Keratinocyte (primary cell): Measurements from ENCODE around the gene IL4R. TPM values are rescaled to one million over a fixed set of nuclear protein-coding genes. Genes with fewer than 3 reads are reported as not detected.

ENCODE experiments used
- DNase-seq: peaks from one replicate; pipeline ENCODE4 v3.0.0-alpha.2; 2011; ENCODE audit warnings: low read depth, missing footprints, low spot score
- FAIRE-seq: peaks from 2 replicates; lab custom pipeline; 2011; peaks lifted over from hg19 to GRCh38; lab: Jason Lieb, UNC
- H2AFZ ChIP-seq: 2 replicates; pipeline ENCODE4 v1.6.0; 2012; ENCODE audit warnings: low read length, control low read depth, inconsistent platforms; ENCODE audit not compliant: control insufficient read depth
- H3K27ac ChIP-seq: 2 replicates; pipeline ENCODE4 v1.5.1; 2011; ENCODE audit warnings: low read length; ENCODE audit not compliant: control insufficient read depth, insufficient read depth
- H3K27me3 ChIP-seq: 3 replicates; pipeline ENCODE4 v1.6.0; 2011; ENCODE audit warnings: low read length; ENCODE audit not compliant: control insufficient read depth, insufficient read depth; ENCODE audit errors: extremely low read depth
- H3K36me3 ChIP-seq, 2 experiments: 2 replicates in 1 of 2; 3 replicates in 1 of 2; pipeline ENCODE4 v1.5.1; 2011; ENCODE audit warnings: low read length in 2 of 2, mild to moderate bottlenecking in 1 of 2; ENCODE audit not compliant: control insufficient read depth in 2 of 2, insufficient read depth in 2 of 2; ENCODE audit errors: extremely low read depth in 1 of 2
- H3K4me1 ChIP-seq: 3 replicates; pipeline ENCODE4 v1.5.1; 2011; ENCODE audit warnings: low read length; ENCODE audit not compliant: control insufficient read depth, insufficient read depth; ENCODE audit errors: extremely low read depth
- H3K4me2 ChIP-seq: 3 replicates; pipeline ENCODE4 v1.6.0; 2011; ENCODE audit warnings: low read depth, low read length; ENCODE audit not compliant: control insufficient read depth, insufficient read depth; ENCODE audit errors: extremely low read depth
- H3K4me3 ChIP-seq, 3 experiments: fragments of 200-600 bp in 1 of 3; sonication (generic) in 1 of 3; 2 replicates in 2 of 3; 3 replicates in 1 of 3; pipeline ENCODE4 v1.5.1; 2011 to 2016; ENCODE audit warnings: low read length in 3 of 3, mild to moderate bottlenecking in 3 of 3, control low read depth in 2 of 3, inconsistent platforms in 1 of 3, low read depth in 1 of 3, mixed read lengths in 1 of 3, mixed run types in 1 of 3, moderate library complexity in 1 of 3; ENCODE audit not compliant: control insufficient read depth in 2 of 3, insufficient read depth in 2 of 3; ENCODE audit errors: extremely low read depth in 1 of 3
- H3K79me2 ChIP-seq: 2 replicates; pipeline ENCODE4 v1.6.0; 2012; ENCODE audit warnings: low read length; ENCODE audit not compliant: control insufficient read depth, insufficient read depth
- H3K9ac ChIP-seq: 3 replicates; pipeline ENCODE4 v1.6.0; 2011; ENCODE audit warnings: low read length; ENCODE audit not compliant: control insufficient read depth, insufficient read depth; ENCODE audit errors: extremely low read depth
- H3K9me1 ChIP-seq: 3 replicates; pipeline ENCODE4 v1.6.0; 2011; ENCODE audit warnings: low read length; ENCODE audit not compliant: control insufficient read depth, insufficient read depth; ENCODE audit errors: extremely low read depth
- H3K9me3 ChIP-seq: 2 replicates; pipeline ENCODE4 v1.5.1; 2012; ENCODE audit warnings: low read depth, low read length; ENCODE audit not compliant: control insufficient read depth
- H4K20me1 ChIP-seq: 3 replicates; pipeline ENCODE4 v1.6.0; 2011; ENCODE audit warnings: low read length; ENCODE audit not compliant: control insufficient read depth, insufficient read depth; ENCODE audit errors: extremely low read depth
- EZH2 ChIP-seq: IDR thresholded peaks from one replicate; pipeline ENCODE4 v1.6.1; 2012; ENCODE audit warnings: inconsistent platforms, mild to moderate bottlenecking, low read length, moderate library complexity
- dilution Hi-C: fragments of 300-500 bp; cut with MboI; formaldehyde crosslinking; loops from one replicate; pipeline ENCODE4 v1.7.0; 2020; ENCODE audit warnings: low sequenced_read_pairs; ENCODE audit not compliant: extremely low pct_ligation_motif_present
- polyA plus RNA-seq, 5 experiments: library from polyadenylated mRNA; depleted of rRNA in 3 of 5; stranded (reverse) in 3 of 5; stranded (forward) in 1 of 5; unstranded in 1 of 5; fragments of >200 nt; gene quantifications; 1 replicate in 1 of 5; 2 replicates in 3 of 5; 3 replicates in 1 of 5; pipeline versions ENCODE4 v1.2.1 to v1.2.3, GENCODE V29; 2011 to 2012; ENCODE audit warnings: missing spikeins in 2 of 5, low read depth in 1 of 5, low replicate concordance in 1 of 5
- TF ChIP-seq, protein P1 (sequence below), 3 experiments: IDR thresholded peaks in 1 of 3; conservative IDR thresholded peaks in 1 of 3; optimal IDR thresholded peaks in 1 of 3; 2 replicates in 2 of 3; 3 replicates in 1 of 3; pipeline versions ENCODE3 to v1.5.1; 2011; ENCODE audit warnings: low read length in 3 of 3, mild to moderate bottlenecking in 3 of 3, moderate library complexity in 2 of 3, control low read depth in 1 of 3, inconsistent platforms in 1 of 3; ENCODE audit not compliant: insufficient read depth in 2 of 3; ENCODE audit errors: extremely low read depth in 1 of 3

IL4R gene
- polyA plus RNA-seq, 1 donor (not counting 4 experiments of a cell fraction or from before 2014, with no cell fraction given), result 60.5 TPM

DNA sequence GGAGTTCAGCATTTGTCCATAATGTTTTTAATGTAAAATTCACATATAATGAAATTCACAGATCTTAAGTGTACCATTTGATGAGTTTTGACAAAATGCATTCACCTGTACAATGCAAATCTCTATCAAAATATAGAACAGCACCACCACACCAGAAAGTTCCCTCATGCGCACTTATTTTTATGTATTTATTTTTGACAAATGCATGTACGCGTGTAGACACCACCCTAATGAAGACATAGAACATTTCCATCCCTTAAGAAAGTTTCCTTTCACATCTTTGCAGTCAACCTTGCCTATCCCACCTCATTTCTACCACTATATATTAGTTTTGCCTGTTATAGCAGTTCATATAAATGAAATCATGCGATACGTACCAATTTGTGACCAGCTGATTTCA lies 15.6 kb upstream of the IL4R start:
- TF ChIP-seq, protein P1, sequence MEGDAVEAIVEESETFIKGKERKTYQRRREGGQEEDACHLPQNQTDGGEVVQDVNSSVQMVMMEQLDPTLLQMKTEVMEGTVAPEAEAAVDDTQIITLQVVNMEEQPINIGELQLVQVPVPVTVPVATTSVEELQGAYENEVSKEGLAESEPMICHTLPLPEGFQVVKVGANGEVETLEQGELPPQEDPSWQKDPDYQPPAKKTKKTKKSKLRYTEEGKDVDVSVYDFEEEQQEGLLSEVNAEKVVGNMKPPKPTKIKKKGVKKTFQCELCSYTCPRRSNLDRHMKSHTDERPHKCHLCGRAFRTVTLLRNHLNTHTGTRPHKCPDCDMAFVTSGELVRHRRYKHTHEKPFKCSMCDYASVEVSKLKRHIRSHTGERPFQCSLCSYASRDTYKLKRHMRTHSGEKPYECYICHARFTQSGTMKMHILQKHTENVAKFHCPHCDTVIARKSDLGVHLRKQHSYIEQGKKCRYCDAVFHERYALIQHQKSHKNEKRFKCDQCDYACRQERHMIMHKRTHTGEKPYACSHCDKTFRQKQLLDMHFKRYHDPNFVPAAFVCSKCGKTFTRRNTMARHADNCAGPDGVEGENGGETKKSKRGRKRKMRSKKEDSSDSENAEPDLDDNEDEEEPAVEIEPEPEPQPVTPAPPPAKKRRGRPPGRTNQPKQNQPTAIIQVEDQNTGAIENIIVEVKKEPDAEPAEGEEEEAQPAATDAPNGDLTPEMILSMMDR (optimal IDR thresholded peaks at IDR 0.05 in 1 of 3, IDR thresholded peaks at IDR 0.05 in 1 of 3, conservative IDR thresholded peaks at IDR 0.05 in 1 of 3; ENCODE audit: extremely low read depth in 1 of 3, insufficient read depth in 2 of 3, low read length in 3 of 3), result no peak
- no peak for TF ChIP-seq EZH2
- no peak overlapping the region for H3K27ac ChIP-seq
- H3K4me2 ChIP-seq, result no peak overlapping the region
- H3K4me1 ChIP-seq, result no peaks in the 10 kb centered on the region
- H3K9ac ChIP-seq, result no peak overlapping the region
- FAIRE-seq (no peak), DNase-seq (no peak)
- H2AFZ ChIP-seq, result no peak overlapping the region
- no peaks in the 10 kb centered on the region for H3K79me2 ChIP-seq
- no peaks in the 10 kb centered on the region for H4K20me1 ChIP-seq
- no peaks in the 10 kb centered on the region for H3K36me3 ChIP-seq
- dilution Hi-C loops, result no loop called here
- H3K9me3 ChIP-seq, result no peaks in the 10 kb centered on the region
- no peaks in the 10 kb centered on the region for H3K9me1 ChIP-seq
- H3K4me3 ChIP-seq, result no peak overlapping the region
- no peaks in the 10 kb centered on the region for H3K27me3 ChIP-seq

DNA sequence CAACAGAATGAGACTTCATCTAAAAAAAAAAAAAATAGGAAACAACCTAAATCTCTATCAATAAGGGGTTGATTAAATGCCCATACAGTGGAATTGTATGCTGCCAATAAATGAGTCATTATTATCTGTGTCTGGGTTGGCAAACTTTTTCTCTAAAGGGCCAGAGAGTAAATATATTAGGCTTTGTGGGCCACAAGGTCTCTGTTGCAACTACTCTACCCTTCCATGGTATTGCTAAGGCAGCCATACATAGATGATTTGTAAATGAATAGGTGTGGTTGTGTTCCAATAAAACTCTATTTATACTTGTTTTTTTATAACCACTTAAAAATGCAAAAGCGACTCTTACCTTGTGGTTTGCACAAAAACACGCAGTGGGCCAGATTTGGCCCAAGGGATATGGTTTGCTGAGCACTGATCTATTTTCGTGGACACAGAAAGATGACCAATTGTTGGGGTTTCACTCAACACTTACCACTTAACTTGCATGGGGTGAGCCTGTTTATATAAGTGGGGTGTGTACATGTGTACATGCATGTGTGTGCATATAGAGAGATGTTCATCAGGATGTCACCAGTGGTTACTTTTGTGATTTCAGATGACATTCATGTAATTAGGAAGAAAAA lies 12.4 kb upstream of the IL4R start:
- Histone ChIP-seq H3K4me3 (no peak overlapping the region), H3K4me1 (no peaks in the 10 kb centered on the region), H3K27me3 (no peaks in the 10 kb centered on the region), H3K36me3 (no peaks in the 10 kb centered on the region), H3K9ac (no peak overlapping the region), H3K9me3 (no peaks in the 10 kb centered on the region), H2AFZ (no peak overlapping the region), H3K27ac (no peak overlapping the region), H3K9me1 (no peaks in the 10 kb centered on the region), H3K4me2 (no peak overlapping the region), H3K79me2 (no peaks in the 10 kb centered on the region), H4K20me1 (no peaks in the 10 kb centered on the region)
- TF ChIP-seq, protein P1 (optimal IDR thresholded peaks at IDR 0.05 in 1 of 3, IDR thresholded peaks at IDR 0.05 in 1 of 3, conservative IDR thresholded peaks at IDR 0.05 in 1 of 3; ENCODE audit: extremely low read depth in 1 of 3, insufficient read depth in 2 of 3, low read length in 3 of 3), result no peak
- no peak for TF ChIP-seq EZH2
- FAIRE-seq, result no peak
- dilution Hi-C loops, result no loop called here
- DNase-seq, result no peak
